HG03280 (cell line): ENCODE results near the gene RPS6KL1.

Source experiments
- ATAC-seq: cut with Tn5 transposase; IDR thresholded peaks from one replicate; pipeline ENCODE4 v1.9.1; 2021; ENCODE audit warnings: mild to moderate bottlenecking, moderate library complexity; ENCODE audit not compliant: unreplicated experiment

The RPS6KL1 gene

GRCh38 chr14:74891870-74892269 lies 31.2 kb downstream of the RPS6KL1 start:
- ATAC-seq = no peak

GRCh38 chr14:74890262-74890661 lies 32.8 kb downstream of the RPS6KL1 start:
- no peak for ATAC-seq

- ATAC-seq = no peak
Measured at GRCh38 chr14:74888164-74889158, 34.6 kb downstream of the RPS6KL1 start.

GRCh38 chr14:74886001-74886400 lies 37.1 kb downstream of the RPS6KL1 start:
- no peak for ATAC-seq

GRCh38 chr14:74882103-74882920 lies 40.7 kb downstream of the RPS6KL1 start:
- ATAC-seq = peak; percentile 43

GRCh38 chr14:74881431-74882102 lies 41.5 kb downstream of the RPS6KL1 start, which contains the start of gene DLST:
Gene DLST (plus strand): TSS chr14:74881916. CDS start chr14:74881954, 38 bp downstream.
- peak; percentile 95 for ATAC-seq

GRCh38 chr14:74879427-74880182 lies 43.5 kb downstream of the RPS6KL1 start:
- ATAC-seq = no peak

- peak; percentile 58 for ATAC-seq
Measured at GRCh38 chr14:74875941-74876913, 46.8 kb downstream of the RPS6KL1 start, which contains the start of gene PROX2. Gene PROX2 (minus strand): TSS chr14:74876145. CDS start chr14:74863834, 12,311 bp downstream.

- no peak for ATAC-seq
Measured at GRCh38 chr14:74875204-74875603, 47.9 kb downstream of the RPS6KL1 start.

- no peak for ATAC-seq
Measured at GRCh38 chr14:74871819-74872218, 51.2 kb downstream of the RPS6KL1 start.

GRCh38 chr14:74868739-74869138 lies 54.3 kb downstream of the RPS6KL1 start:
- no peak for ATAC-seq

GRCh38 chr14:74867673-74868072 lies 55.4 kb downstream of the RPS6KL1 start:
- no peak for ATAC-seq

GRCh38 chr14:74866708-74867389 lies 56.2 kb downstream of the RPS6KL1 start:
- ATAC-seq = no peak

- ATAC-seq = no peak
Measured at GRCh38 chr14:74865156-74865555, 57.9 kb downstream of the RPS6KL1 start.

- ATAC-seq = no peak
Measured at GRCh38 chr14:74864198-74864597, 58.9 kb downstream of the RPS6KL1 start.

- no peak for ATAC-seq
Measured at GRCh38 chr14:74863274-74863673, 59.8 kb downstream of the RPS6KL1 start.

- no peak for ATAC-seq
Measured at GRCh38 chr14:74861734-74862090, 61.3 kb downstream of the RPS6KL1 start.
